ENCODE measurements around the gene KRTAP10-2.
"Not testable (repeated sequence)": the region's sequence is repeated elsewhere in the genome, so short reads cannot be mapped to it uniquely, and the experiment has no call there.

The KRTAP10-2 gene

DNA sequence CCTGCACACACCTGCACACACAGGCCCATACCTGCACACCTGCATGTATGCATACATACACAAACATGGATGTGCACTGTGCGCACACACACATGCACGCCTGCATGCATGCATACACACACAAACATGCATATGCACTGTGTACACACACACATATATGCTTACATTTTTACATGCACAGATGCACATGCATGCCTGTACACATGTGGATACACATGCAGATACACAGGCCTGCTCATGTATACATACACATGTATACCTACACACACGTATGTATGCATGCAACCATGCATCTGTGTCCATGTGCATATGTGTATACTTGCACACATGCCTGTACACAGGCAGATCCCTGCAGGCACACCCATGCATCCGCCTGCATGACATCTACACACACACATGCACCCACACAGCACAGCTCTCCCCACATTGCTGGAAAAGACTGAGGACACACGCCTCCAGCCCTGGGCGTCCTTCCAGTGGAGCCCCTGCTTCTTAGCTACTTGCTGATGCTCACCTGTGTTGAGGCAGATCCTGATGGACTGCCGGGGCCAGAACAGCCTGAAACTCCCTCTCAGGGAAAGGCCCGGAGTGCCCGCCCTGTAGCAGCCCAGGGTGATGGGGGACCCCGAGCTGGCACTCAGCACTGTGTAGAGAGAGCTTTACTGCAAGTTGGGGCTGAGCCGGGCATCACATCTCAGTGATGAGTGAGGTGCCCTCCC lies 39.9 kb downstream of the KRTAP10-2 start:
- FAIRE-seq (no peak), DNase-seq (ENCODE audit: insufficient read length) (no peak)
- TF ChIP-seq POLR2AphosphoS5 (IDR thresholded peaks at IDR 0.05; ENCODE audit: low read depth, low read length), result no peak
- no peak for TF ChIP-seq POLR2A (IDR thresholded peaks at IDR 0.05; ENCODE audit: low read depth, low read length)
- TF ChIP-seq TAF1 (IDR thresholded peaks at IDR 0.05; ENCODE audit: borderline replicate concordance, low read depth, low read length), result no peak

DNA sequence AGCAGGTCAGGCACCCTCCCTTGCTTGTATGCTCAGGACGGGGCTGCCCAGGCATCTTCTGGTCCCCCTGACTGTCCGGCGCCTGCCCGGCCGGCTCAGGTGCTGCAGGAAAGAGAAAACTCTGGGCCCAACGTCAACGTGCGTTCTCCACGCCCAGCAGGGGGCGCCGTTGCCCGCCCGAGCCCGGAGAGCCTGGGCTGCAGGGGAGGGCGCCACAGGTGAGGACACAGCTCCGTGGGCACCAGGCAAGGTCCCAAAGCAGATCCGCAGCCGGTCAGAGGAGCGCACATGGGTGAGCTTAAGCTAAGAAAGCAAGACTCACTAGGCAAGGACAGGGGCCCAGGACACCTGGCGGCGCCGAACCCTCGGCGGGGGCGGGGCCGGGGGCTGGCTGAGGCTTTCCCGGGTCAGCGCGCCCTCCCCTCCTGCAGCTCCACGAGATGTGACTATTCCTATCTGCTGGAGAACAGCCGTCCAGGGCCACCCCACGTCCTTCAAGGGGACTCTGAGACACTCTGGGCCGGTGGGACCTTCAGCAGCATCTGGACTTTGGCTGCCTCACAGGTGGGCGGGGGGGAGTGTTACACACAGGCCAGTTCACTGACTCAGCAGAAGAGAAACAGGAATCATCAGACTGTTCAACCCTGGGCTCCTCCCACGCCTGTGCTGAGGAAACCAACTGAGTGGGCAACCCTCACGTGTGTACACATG lies 40.6 kb downstream of the KRTAP10-2 start:
- no peak for FAIRE-seq
- no peak for TF ChIP-seq POLR2AphosphoS5 (IDR thresholded peaks at IDR 0.05; ENCODE audit: low read depth, low read length)
- DNase-seq (ENCODE audit: insufficient read length), result peak; percentile 86

DNA sequence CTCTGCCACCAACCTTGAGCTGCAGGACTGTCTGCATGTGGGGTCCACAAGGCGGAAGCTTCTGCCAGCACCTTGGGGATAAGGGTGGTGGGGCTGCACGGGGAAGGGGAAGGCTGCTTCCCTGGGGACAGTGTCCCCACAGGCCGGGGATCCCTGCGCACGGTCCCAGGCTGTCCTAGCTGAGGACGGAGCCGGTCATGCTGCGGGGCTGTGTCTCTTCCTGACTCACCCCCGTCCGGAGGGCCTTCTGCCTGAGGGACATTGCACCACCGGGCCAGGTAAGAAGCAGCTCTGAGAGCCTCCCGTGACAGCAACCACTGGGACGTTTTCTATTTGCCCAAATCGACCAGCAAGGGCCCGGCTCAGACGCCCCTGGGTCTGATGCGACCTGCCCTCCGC lies 41.2 kb downstream of the KRTAP10-2 start:
- DNase-seq (ENCODE audit: insufficient read length), result no peak
- TF ChIP-seq TAF1 (IDR thresholded peaks at IDR 0.05; ENCODE audit: borderline replicate concordance, low read depth, low read length) (no peak), POLR2AphosphoS5 (IDR thresholded peaks at IDR 0.05; ENCODE audit: low read depth, low read length) (no peak), POLR2A (IDR thresholded peaks at IDR 0.05; ENCODE audit: low read depth, low read length) (no peak)
- FAIRE-seq, result no peak

DNA sequence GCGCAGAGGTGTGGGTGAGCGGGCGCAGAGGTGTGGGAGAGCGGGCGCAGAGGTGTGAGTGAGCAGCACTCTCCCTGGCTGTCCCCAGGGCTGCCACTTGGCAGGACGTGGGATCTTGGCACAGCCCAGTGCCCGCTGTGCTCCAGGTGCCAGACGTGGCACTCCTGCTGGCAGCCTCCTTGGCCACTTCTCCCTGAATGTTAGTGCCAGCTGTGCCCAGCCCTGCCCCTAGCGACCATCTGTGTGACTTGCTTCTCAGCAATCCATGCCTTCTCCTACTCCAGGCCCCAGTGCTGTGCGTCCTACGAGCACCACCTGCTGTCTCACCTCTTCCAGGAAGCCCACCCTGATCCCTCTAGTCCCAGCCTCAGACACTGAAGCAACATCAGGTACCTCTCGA lies 41.8 kb downstream of the KRTAP10-2 start:
- FAIRE-seq (no peak), DNase-seq (ENCODE audit: insufficient read length) (no peak)
- TF ChIP-seq POLR2A (IDR thresholded peaks at IDR 0.05; ENCODE audit: low read depth, low read length) (no peak), POLR2AphosphoS5 (IDR thresholded peaks at IDR 0.05; ENCODE audit: low read depth, low read length) (no peak), TAF1 (IDR thresholded peaks at IDR 0.05; ENCODE audit: borderline replicate concordance, low read depth, low read length) (no peak)

DNA sequence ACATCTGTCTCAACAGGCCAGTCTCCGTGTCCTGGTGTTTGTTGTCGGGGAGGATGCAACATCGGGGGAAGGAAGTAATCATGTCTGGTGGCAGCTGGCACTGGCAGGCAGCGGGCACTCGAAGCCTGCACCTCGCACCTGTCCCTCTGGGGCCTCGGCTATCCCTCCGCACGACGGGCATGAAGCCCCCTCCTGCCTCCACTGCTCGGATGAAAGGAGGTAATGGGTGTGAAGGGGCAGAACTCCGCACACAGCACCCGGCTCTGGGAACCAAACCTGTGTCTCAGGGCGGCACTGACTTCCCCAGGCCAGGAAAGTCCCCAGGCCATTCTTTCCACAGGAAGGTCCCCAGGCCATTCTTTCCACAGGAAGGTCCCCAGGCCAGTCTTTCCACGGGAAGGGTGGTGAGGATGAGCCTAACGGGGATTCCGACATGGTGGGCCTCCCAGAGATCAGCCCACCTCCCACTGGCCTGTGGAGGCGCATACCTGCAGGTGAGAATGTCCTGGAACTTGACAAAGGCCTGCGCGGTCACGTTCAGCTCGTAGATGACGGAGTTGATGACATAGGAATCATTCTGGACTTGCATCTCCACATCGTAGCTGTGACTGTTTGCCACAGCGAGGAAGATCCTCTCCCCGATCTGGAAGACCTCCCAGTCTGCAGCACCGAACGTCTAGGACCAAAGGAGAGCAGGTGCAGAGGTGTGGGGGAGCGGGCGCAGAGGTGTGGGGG lies 42.4 kb downstream of the KRTAP10-2 start:
- FAIRE-seq (no peak), DNase-seq (ENCODE audit: insufficient read length) (no peak)
- TF ChIP-seq POLR2AphosphoS5 (IDR thresholded peaks at IDR 0.05; ENCODE audit: low read depth, low read length), result no peak
- TF ChIP-seq POLR2A (IDR thresholded peaks at IDR 0.05; ENCODE audit: low read depth, low read length), result no peak
- no peak for TF ChIP-seq TAF1 (IDR thresholded peaks at IDR 0.05; ENCODE audit: borderline replicate concordance, low read depth, low read length)

DNA sequence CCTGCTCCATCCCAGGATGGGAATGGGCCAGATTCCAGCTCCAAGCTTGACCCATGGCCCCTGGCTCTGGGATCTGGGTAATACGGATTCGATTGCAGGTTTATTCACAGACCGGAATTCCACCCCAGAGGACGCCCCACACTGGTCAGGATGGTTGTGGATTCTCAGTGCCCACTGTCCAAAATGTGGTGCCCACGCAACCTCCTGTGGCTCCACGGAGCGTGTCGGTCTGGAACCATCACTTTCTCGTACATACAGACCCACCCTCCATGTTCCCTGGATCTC lies 42.9 kb downstream of the KRTAP10-2 start:
- TF ChIP-seq POLR2AphosphoS5 (IDR thresholded peaks at IDR 0.05; ENCODE audit: low read depth, low read length), result no peak
- TF ChIP-seq POLR2A (IDR thresholded peaks at IDR 0.05; ENCODE audit: low read depth, low read length), result no peak
- TF ChIP-seq TAF1 (IDR thresholded peaks at IDR 0.05; ENCODE audit: borderline replicate concordance, low read depth, low read length), result no peak
- FAIRE-seq (no peak), DNase-seq (ENCODE audit: insufficient read length) (no peak)

DNA sequence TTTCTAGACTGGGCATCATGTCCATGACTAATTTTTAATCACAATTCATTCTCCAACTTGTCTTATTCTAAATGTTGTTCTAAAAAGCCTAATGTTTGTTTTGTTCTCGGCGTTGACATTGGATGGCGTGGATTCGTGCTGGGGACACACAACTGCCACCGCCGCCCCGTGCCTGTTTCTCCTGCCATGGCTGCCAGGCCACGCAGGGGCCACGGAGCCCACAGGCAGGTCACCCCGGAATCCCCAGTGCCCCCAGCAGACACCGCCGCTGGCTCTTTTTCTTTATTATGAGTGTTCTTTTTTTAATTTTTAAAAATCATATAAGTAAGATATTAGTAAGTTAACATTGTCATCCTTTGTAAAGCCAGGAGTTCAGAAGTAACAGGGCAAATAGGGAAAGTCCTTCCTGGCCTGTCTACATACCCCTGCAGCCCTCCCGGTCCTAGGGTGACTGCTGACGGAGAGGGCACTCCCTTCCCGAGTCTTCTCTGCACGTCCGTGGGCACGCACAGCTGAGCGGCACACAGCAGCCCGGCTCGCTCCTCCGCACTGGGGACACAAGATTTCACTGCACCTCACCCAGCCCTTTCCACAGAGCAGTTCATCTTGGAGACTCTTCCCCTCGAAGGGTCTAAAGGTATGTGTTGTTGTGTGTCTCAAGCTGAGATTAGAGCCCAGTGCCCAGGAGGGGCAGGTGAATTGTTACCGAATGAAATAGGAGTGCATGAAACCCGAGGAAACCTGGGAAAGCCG lies 43.5 kb downstream of the KRTAP10-2 start:
- DNase-seq (ENCODE audit: insufficient read length) (no peak), FAIRE-seq (no peak)
- TF ChIP-seq POLR2AphosphoS5 (IDR thresholded peaks at IDR 0.05; ENCODE audit: low read depth, low read length) (no peak), TAF1 (IDR thresholded peaks at IDR 0.05; ENCODE audit: borderline replicate concordance, low read depth, low read length) (no peak), POLR2A (IDR thresholded peaks at IDR 0.05; ENCODE audit: low read depth, low read length) (no peak)

DNA sequence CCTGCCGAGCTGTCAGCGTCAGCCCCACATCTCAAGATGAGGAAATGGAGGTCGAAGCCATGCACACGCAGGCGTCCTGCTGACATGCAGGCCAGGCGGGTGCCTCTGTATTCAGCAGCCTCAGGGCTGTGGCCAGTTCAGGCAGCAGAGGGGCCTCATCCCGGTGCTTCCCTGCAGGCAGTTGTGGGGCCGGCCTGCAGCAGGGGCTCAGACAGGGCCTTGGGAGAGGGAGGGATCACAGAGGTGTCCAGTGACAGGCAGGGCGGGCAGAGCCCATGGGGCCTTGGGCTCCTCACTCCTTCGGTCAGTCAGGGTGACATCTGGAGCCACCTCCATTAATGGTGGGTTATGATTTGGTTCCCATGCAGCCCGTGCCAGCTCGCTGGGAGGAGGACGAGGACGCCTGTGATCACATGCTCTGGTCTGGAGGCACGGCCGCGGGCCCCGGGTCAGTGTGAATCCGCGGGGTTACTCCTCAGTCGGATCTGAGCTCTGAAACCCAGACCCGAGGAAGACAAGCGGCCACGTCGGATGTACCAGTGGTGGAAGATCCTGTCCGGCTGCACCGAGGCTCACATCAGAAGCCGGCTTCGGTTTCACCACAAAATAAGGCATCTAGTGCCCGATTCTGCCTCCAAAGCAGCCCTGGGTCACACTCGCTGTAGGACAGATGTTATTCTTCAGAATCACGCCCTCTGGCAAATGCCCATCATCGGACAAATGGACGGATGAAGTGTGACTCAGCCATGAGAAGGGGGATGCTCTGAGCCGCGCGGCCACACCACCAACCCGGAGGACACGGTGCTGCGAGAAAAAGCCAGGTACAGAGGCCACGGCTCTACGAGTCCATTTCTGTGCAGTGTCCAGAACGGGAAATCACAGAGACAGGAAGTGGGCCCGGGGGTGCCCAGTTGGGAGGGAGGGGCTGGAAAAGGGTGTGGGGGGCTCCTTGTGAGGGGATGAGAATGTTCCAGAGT lies 44.7 kb downstream of the KRTAP10-2 start:
- no peak for DNase-seq (ENCODE audit: insufficient read length)
- TF ChIP-seq POLR2AphosphoS5 (IDR thresholded peaks at IDR 0.05; ENCODE audit: low read depth, low read length) (no peak), TAF1 (IDR thresholded peaks at IDR 0.05; ENCODE audit: borderline replicate concordance, low read depth, low read length) (no peak), POLR2A (IDR thresholded peaks at IDR 0.05; ENCODE audit: low read depth, low read length) (no peak)
- no peak for FAIRE-seq

DNA sequence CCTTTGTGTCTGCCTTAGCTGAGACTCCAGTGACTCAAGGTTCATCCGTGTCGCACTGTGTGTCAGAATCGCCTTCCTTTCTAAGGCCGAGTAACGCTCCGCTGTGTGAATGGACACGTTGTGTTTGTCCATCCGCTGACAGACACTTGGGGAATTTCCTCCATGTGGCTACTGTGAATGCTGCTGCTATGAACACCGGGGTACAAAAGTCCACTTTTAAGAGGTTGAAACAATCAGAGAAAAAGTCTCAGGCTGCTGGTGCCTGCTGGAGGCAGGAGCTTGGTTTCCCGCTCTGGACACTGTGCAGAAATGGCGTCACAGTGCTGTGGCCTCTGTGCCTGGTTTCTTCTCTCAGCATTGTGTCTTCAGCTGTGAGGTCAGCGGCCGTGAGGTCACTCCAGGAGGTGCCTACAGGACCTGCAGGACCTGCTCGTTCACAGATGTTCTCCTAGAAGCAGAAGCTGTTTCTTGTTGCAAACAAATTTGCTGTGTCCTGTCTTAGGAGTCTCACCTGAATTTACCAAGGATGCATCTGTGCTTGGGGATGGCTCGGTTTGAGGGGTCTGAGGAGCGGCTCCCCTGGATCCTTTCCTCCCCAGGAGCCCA lies 45.5 kb downstream of the KRTAP10-2 start:
- FAIRE-seq, result no peak
- DNase-seq (ENCODE audit: insufficient read length), result no peak
- no peak for TF ChIP-seq POLR2AphosphoS5 (IDR thresholded peaks at IDR 0.05; ENCODE audit: low read depth, low read length)
- no peak for TF ChIP-seq TAF1 (IDR thresholded peaks at IDR 0.05; ENCODE audit: borderline replicate concordance, low read depth, low read length)
- no peak for TF ChIP-seq POLR2A (IDR thresholded peaks at IDR 0.05; ENCODE audit: low read depth, low read length)

DNA sequence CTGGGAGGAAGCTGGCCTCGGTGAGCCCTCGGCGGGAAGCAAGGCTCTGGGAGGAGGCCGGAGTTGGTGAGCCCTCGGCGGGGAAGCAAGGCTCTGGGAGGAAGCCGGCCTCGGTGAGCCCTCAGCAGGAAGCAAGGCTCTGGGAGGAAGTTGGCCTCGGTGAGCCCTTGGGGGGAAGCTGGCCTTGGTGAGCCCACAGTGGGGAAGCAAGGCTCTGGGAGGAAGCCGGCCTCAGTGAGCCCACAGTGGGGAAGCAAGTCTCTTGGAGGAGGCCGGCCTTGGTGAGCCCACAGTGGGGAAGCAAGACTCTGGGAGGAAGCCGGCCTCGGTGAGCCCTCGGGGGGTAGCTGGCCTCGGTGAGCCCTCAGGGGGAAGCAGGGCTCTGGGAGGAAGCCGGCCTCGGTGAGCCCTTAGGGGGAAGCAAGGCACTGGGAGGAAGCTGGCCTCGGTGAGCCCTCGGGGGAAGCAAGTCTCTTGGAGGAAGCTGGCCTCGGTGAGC lies 47.4 kb downstream of the KRTAP10-2 start:
- FAIRE-seq, result no peak
- no peak for TF ChIP-seq TAF1 (IDR thresholded peaks at IDR 0.05; ENCODE audit: borderline replicate concordance, low read depth, low read length)
- no peak for TF ChIP-seq POLR2AphosphoS5 (IDR thresholded peaks at IDR 0.05; ENCODE audit: low read depth, low read length)
- no peak for TF ChIP-seq POLR2A (IDR thresholded peaks at IDR 0.05; ENCODE audit: low read depth, low read length)
- DNase-seq (ENCODE audit: insufficient read length), result no peak

DNA sequence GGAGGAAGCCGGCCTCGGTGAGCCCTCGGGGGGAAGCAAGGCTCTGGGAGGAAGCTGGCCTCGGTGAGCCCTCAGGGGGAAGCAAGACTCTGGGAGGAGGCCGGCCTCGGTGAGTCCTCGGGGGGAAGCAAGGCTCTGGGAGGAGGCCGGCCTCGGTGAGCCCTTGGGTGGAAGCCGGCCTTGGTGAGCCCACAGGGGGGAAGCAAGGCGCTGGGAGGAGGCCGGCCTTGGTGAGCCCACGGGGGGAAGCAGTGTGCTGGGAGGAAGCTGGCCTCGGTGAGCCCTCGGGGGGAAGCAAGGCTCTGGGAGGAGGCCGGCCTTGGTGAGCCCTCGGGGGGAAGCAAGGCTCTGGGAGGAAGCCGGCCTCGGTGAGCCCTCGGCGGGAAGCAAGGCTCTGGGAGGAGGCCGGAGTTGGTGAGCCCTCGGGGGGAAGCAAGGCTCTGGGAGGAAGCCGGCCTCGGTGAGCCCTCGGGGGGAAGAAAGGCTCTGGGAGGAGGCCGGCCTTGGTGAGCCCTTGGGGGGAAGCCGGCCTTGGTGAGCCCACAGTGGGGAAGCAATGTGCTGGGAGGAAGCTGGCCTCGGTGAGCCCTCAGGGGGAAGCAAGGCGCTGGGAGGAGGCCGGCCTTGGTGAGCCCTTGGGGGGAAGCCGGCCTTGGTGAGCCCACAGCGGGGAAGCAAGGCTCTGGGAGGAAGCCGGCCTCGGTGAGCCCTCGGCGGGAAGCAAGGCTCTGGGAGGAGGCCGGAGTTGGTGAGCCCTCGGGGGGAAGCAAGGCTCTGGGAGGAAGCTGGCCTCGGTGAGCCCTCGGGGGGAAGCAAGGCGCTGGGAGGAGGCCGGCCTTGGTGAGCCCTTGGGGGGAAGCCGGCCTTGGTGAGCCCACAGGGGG lies 48.1 kb downstream of the KRTAP10-2 start:
- not testable (repeated sequence) for DNase-seq (ENCODE audit: insufficient read length); FAIRE-seq
